Measurements from ENCODE around the gene NQO2. TPM values are rescaled to one million over a fixed set of nuclear protein-coding genes. Genes with fewer than 3 reads are reported as not detected.
"Not testable (repeated sequence)": the region's sequence is repeated elsewhere in the genome, so short reads cannot be mapped to it uniquely, and the experiment has no call there.

NQO2 gene
- total RNA-seq, 1 experiment from 2014 or later: 105 TPM

DNA sequence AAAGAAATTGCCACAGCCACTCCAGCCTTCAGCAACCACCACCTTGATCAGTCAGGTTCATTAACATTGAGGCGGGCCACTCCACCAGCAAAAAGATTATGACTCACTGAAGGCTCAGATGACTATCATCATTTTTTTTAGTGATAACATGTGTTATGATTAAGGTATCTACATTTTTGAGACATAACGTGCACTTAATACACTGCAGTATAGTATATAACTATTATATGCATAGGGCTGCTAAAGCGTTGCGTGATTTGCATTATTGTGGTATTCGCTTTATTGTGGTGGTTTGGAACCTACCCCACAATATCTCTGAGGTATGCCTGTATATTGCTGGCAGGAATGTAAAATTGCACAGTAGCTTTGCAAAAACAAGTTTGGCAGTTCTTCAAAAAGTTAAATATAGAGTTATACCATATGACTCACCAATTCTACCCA, 61.8 kb downstream of the NQO2 start:
- H3K4me1 Mint-ChIP-seq: peaks cover 7 to 9% of the 10 kb centered on the region in 2 experiments
- no CpG with 5 or more reads among the region's 5 CpGs for WGBS (ENCODE audit: extremely low coverage, insufficient read length, low lambda C conversion rate)
- no peaks in the 10 kb centered on the region for H3K27me3 ChIP-seq (ENCODE audit: insufficient read depth, low read length)
- no peaks in the 10 kb centered on the region for H3K79me1 ChIP-seq (ENCODE audit: insufficient read depth, low read depth, low read length, poor library complexity, severe bottlenecking)
- no peak for DNase-seq
- H2BK20ac ChIP-seq (ENCODE audit: low read depth, low read length, poor library complexity, severe bottlenecking): no peak overlapping the region
- H3T11ph ChIP-seq (ENCODE audit: low read length): no peak overlapping the region
- no peak overlapping the region for H3K56ac ChIP-seq (ENCODE audit: insufficient read length, low read depth, low read length)
- H3K18ac ChIP-seq (ENCODE audit: insufficient read length, low read depth, low read length): no peak overlapping the region
- H3K79me2 ChIP-seq (ENCODE audit: insufficient read depth, low read length): no peaks in the 10 kb centered on the region
- no peak overlapping the region for H2AFZ ChIP-seq (ENCODE audit: low read length)
- no peak overlapping the region for H3K27ac ChIP-seq (ENCODE audit: insufficient read length, low read depth, low read length)
- no peaks in the 10 kb centered on the region for H3K4me1 ChIP-seq (ENCODE audit: insufficient read depth, low read length)
- TF ChIP-seq, protein P1, sequence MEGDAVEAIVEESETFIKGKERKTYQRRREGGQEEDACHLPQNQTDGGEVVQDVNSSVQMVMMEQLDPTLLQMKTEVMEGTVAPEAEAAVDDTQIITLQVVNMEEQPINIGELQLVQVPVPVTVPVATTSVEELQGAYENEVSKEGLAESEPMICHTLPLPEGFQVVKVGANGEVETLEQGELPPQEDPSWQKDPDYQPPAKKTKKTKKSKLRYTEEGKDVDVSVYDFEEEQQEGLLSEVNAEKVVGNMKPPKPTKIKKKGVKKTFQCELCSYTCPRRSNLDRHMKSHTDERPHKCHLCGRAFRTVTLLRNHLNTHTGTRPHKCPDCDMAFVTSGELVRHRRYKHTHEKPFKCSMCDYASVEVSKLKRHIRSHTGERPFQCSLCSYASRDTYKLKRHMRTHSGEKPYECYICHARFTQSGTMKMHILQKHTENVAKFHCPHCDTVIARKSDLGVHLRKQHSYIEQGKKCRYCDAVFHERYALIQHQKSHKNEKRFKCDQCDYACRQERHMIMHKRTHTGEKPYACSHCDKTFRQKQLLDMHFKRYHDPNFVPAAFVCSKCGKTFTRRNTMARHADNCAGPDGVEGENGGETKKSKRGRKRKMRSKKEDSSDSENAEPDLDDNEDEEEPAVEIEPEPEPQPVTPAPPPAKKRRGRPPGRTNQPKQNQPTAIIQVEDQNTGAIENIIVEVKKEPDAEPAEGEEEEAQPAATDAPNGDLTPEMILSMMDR (conservative IDR thresholded peaks at IDR 0.05): no peak
- H3K23ac ChIP-seq (ENCODE audit: insufficient read length, low read depth, low read length): no peak overlapping the region
- no peak overlapping the region for H3K9ac ChIP-seq (ENCODE audit: extremely low read depth, insufficient read length, low read length)
- H3K4me2 ChIP-seq (ENCODE audit: insufficient read depth, insufficient read length, low read length): no peak overlapping the region
- H2BK12ac ChIP-seq (ENCODE audit: insufficient read length, low read depth, low read length): no peak overlapping the region
- no peak overlapping the region for H2BK120ac ChIP-seq (ENCODE audit: low read depth, low read length, poor library complexity, severe bottlenecking)
- peaks cover 6% of the 10 kb centered on the region for H3K27me3 Mint-ChIP-seq (ENCODE audit: low read depth)
- H2AK5ac ChIP-seq (ENCODE audit: insufficient read length, low read length): no peak overlapping the region
- H4K8ac ChIP-seq (replicated peaks; ENCODE audit: insufficient read length, low read depth, low read length): no peak overlapping the region
- H3K27ac Mint-ChIP-seq: no peak overlapping the region
- no peaks in the 10 kb centered on the region for H4K20me1 ChIP-seq (ENCODE audit: control insufficient read depth, insufficient read depth, insufficient read length)
- H3K9me3 Mint-ChIP-seq: peaks cover 6 to 18% of the 10 kb centered on the region in 2 experiments
- H2BK15ac ChIP-seq (ENCODE audit: low read depth, low read length): no peak overlapping the region
- H3K9me3 ChIP-seq (ENCODE audit: control insufficient read depth, low read depth, low read length): peaks cover 1% of the 10 kb centered on the region
- no peak overlapping the region for H3K4ac ChIP-seq (ENCODE audit: low read depth, low read length)
- H4K91ac ChIP-seq (ENCODE audit: insufficient read length, low read depth, low read length): no peak overlapping the region
- H3K23me2 ChIP-seq (ENCODE audit: insufficient read length, low read depth, low read length, poor library complexity, severe bottlenecking): peaks cover 6% of the 10 kb centered on the region
- no peak overlapping the region for H3K4me3 Mint-ChIP-seq
- no peak overlapping the region for H3K14ac ChIP-seq (ENCODE audit: insufficient read depth, low read length)
- H2BK5ac ChIP-seq (ENCODE audit: insufficient read length, low read length): no peak overlapping the region
- H3K36me3 Mint-ChIP-seq (ENCODE audit: insufficient read depth in 1 of 3, low read depth in 3 of 3): peaks cover 4 to 23% (median 5%) of the 10 kb centered on the region in 3 experiments; a peak in 5 of 7 replicates
- no peak overlapping the region for H4K5ac ChIP-seq (ENCODE audit: insufficient read length, low read depth, low read length)

DNA sequence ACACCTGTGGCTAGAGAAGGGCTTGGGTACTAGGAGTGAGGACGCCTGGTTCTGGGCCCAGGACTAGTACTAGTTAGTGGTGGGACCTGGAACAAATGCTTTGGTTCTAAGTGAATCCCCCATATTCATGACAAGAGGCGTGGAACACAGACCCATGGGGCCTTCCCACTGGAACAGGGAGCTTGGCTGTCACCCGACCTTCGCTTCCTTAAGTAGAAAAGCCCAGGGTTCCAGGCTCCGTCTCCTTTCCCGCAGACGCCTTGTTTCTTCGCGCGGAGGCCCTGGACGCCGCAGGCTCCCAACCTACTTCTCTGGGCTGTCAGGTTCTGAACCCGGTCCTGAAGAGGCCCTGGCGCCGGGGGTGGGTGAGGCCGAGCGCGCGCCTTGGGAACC, 63.6 kb downstream of the NQO2 start:
- not testable (repeated sequence) for H3K23me2 ChIP-seq (ENCODE audit: insufficient read length, low read depth, low read length, poor library complexity, severe bottlenecking); H2BK5ac ChIP-seq (ENCODE audit: insufficient read length, low read length); H3K27me3 ChIP-seq (ENCODE audit: insufficient read depth, low read length); H4K91ac ChIP-seq (ENCODE audit: insufficient read length, low read depth, low read length); H3K23ac ChIP-seq (ENCODE audit: insufficient read length, low read depth, low read length); H3K14ac ChIP-seq (ENCODE audit: insufficient read depth, low read length); H3K27ac Mint-ChIP-seq; H2BK12ac ChIP-seq (ENCODE audit: insufficient read length, low read depth, low read length); H3T11ph ChIP-seq (ENCODE audit: low read length); H3K4ac ChIP-seq (ENCODE audit: low read depth, low read length); H4K8ac ChIP-seq (replicated peaks; ENCODE audit: insufficient read length, low read depth, low read length); H4K20me1 ChIP-seq (ENCODE audit: control insufficient read depth, insufficient read depth, insufficient read length); H3K4me1 ChIP-seq (ENCODE audit: insufficient read depth, low read length); H2AFZ ChIP-seq (ENCODE audit: low read length); H2BK120ac ChIP-seq (ENCODE audit: low read depth, low read length, poor library complexity, severe bottlenecking); H3K27me3 Mint-ChIP-seq (ENCODE audit: low read depth); H3K79me1 ChIP-seq (ENCODE audit: insufficient read depth, low read depth, low read length, poor library complexity, severe bottlenecking); DNase-seq; H3K18ac ChIP-seq (ENCODE audit: insufficient read length, low read depth, low read length); H4K5ac ChIP-seq (ENCODE audit: insufficient read length, low read depth, low read length); H2BK20ac ChIP-seq (ENCODE audit: low read depth, low read length, poor library complexity, severe bottlenecking); H3K27ac ChIP-seq (ENCODE audit: insufficient read length, low read depth, low read length); H2BK15ac ChIP-seq (ENCODE audit: low read depth, low read length); H3K79me2 ChIP-seq (ENCODE audit: insufficient read depth, low read length); H2AK5ac ChIP-seq (ENCODE audit: insufficient read length, low read length); H3K9me3 ChIP-seq (ENCODE audit: control insufficient read depth, low read depth, low read length); H3K56ac ChIP-seq (ENCODE audit: insufficient read length, low read depth, low read length); H3K9ac ChIP-seq (ENCODE audit: extremely low read depth, insufficient read length, low read length)
- peak overlapping the region; percentile 77 to 87; a peak in 4 of 5 replicates for H3K4me3 Mint-ChIP-seq
- H3K9me3 Mint-ChIP-seq: peaks cover 15 to 34% of the 10 kb centered on the region in 2 experiments
- H3K36me3 Mint-ChIP-seq (ENCODE audit: insufficient read depth in 1 of 3, low read depth in 3 of 3): peaks cover 15 to 39% (median 18%) of the 10 kb centered on the region in 3 experiments
- no CpG with 5 or more reads among the region's 19 CpGs for WGBS (ENCODE audit: extremely low coverage, insufficient read length, low lambda C conversion rate)
- H3K4me2 ChIP-seq (ENCODE audit: insufficient read depth, insufficient read length, low read length): peak overlapping the region; percentile 63
- peaks cover 9 to 11% of the 10 kb centered on the region in 2 experiments for H3K4me1 Mint-ChIP-seq

All from H9 (cell line).